Mucosa of gallbladder (tissue), 1 donor: ENCODE results near the gene PRPF31. TPM values are rescaled to one million over a fixed set of nuclear protein-coding genes. Genes with fewer than 3 reads are reported as not detected.
"Not testable (repeated sequence)": the region's sequence is repeated elsewhere in the genome, so short reads cannot be mapped to it uniquely, and the experiment has no call there.

Source experiments
- DNase-seq: peaks from one replicate; pipeline ENCODE4 v3.0.0-alpha.2; 2020; ENCODE audit warnings: low spot score
- total RNA-seq: library from RNA; stranded (reverse); gene quantifications from one replicate; pipeline ENCODE4 v1.2.1, GENCODE V29; 2021
- donor health status: DM: no; HTN: no; CAD: no.

The PRPF31 gene
- total RNA-seq, 1 donor from 2014 or later: 47.1 TPM

- no peak for DNase-seq
Observed at GRCh38 chr19:54162884-54163283, 47.3 kb downstream of the PRPF31 start.

GRCh38 chr19:54164369-54165068 is 49.0 kb downstream of the PRPF31 start:
- DNase-seq: peak; percentile 83

- DNase-seq: no peak
Observed at GRCh38 chr19:54165222-54165621, 49.7 kb downstream of the PRPF31 start.

GRCh38 chr19:54168174-54168917 is 52.8 kb downstream of the PRPF31 start:
- DNase-seq: peak; percentile 93

- DNase-seq: no peak
Observed at GRCh38 chr19:54169149-54169740, 53.7 kb downstream of the PRPF31 start.

- DNase-seq: not testable (repeated sequence)
Observed at GRCh38 chr19:54171736-54172431, 56.3 kb downstream of the PRPF31 start.

GRCh38 chr19:54172471-54173358 is 57.2 kb downstream of the PRPF31 start, which contains the start of gene TMC4:
TSS of gene TMC4 (minus strand) at chr19:54173160. CDS start at chr19:54173117, 43 bp downstream.
- DNase-seq: peak; percentile 77

- no peak for DNase-seq
Observed at GRCh38 chr19:54173359-54173699, 57.8 kb downstream of the PRPF31 start.

GRCh38 chr19:54173951-54174834 is 58.6 kb downstream of the PRPF31 start:
- DNase-seq: no peak

- no peak for DNase-seq
Observed at GRCh38 chr19:54178581-54179261, 63.2 kb downstream of the PRPF31 start.

GRCh38 chr19:54179262-54179852 is 63.8 kb downstream of the PRPF31 start:
- no peak for DNase-seq

- peak; percentile 54 for DNase-seq
Observed at GRCh38 chr19:54179921-54180461, 64.4 kb downstream of the PRPF31 start.

GRCh38 chr19:54180691-54181091 is 65.1 kb downstream of the PRPF31 start:
- DNase-seq: no peak

Other genes starting within 250 kb of the PRPF31 start
- gene MYADM, start 247.9 kb upstream of the PRPF31 start, total RNA-seq: 125 TPM
- gene PRKCG, start 233.6 kb upstream of the PRPF31 start, total RNA-seq: 0.09 TPM
- not detected for gene CACNG7, start 206.5 kb upstream of the PRPF31 start, total RNA-seq
- gene CACNG8, start 152.8 kb upstream of the PRPF31 start, total RNA-seq: 0.12 TPM
- not detected for gene CACNG6, start 124.1 kb upstream of the PRPF31 start, total RNA-seq
- gene VSTM1, start 51.9 kb upstream of the PRPF31 start, total RNA-seq: not detected
- gene TARM1, start 34.4 kb upstream of the PRPF31 start, total RNA-seq: not detected
- gene OSCAR, start 15.0 kb upstream of the PRPF31 start, total RNA-seq: 3.9 TPM
- gene NDUFA3, start 12.9 kb upstream of the PRPF31 start, total RNA-seq: 177 TPM
- gene TFPT, start 97 bp upstream of the PRPF31 start, total RNA-seq: 23.2 TPM
- gene CNOT3, start 22.0 kb downstream of the PRPF31 start, total RNA-seq: 54.2 TPM
- 12.7 TPM for gene LENG1, start 44.0 kb downstream of the PRPF31 start, total RNA-seq
- gene TMC4, start 57.4 kb downstream of the PRPF31 start, total RNA-seq: 198 TPM
- 263 TPM for gene MBOAT7, start 73.8 kb downstream of the PRPF31 start, total RNA-seq
- 62.6 TPM for gene TSEN34, start 75.6 kb downstream of the PRPF31 start, total RNA-seq
- gene RPS9, start 85.1 kb downstream of the PRPF31 start, total RNA-seq: 1,008 TPM
- gene LILRB3, start 107.3 kb downstream of the PRPF31 start, total RNA-seq: 3.1 TPM
- gene LILRA6, start 127.0 kb downstream of the PRPF31 start, total RNA-seq: 0.95 TPM
- 6.5 TPM for gene LILRB5, start 141.5 kb downstream of the PRPF31 start, total RNA-seq
- gene LILRB2, start 165.4 kb downstream of the PRPF31 start, total RNA-seq: 3.3 TPM
- 1.1 TPM for gene LILRA5, start 197.4 kb downstream of the PRPF31 start, total RNA-seq
- gene LILRA4, start 223.4 kb downstream of the PRPF31 start, total RNA-seq: 0.26 TPM
- gene LAIR1, start 249.2 kb downstream of the PRPF31 start, total RNA-seq: 36.1 TPM